NAMALWA (cell line): ENCODE data around the gene ZNF787.

Experiments used
- DNase-seq: peaks from one replicate; pipeline ENCODE4 v3.0.0-alpha.2; 2015; ENCODE audit warnings: low spot score

The ZNF787 gene

GRCh38 chr19:56142897-56143434 lies 21.9 kb upstream of the ZNF787 start:
- no peak for DNase-seq

GRCh38 chr19:56142087-56142787 lies 21.1 kb upstream of the ZNF787 start:
- no peak for DNase-seq

GRCh38 chr19:56141417-56141993 lies 20.4 kb upstream of the ZNF787 start:
- DNase-seq, result peak; percentile 25

GRCh38 chr19:56140583-56141416 lies 19.7 kb upstream of the ZNF787 start, which contains the start of gene ZNF444:
TSS of gene ZNF444 (plus strand) at chr19:56141287. CDS start at chr19:56146912, 5,625 bp downstream.
- peak; percentile 99 for DNase-seq

- no peak for DNase-seq
These were observed 18.9 kb upstream of the ZNF787 start for GRCh38 chr19:56139847-56140582.

GRCh38 chr19:56138069-56138468 lies 17.0 kb upstream of the ZNF787 start:
- no peak for DNase-seq

GRCh38 chr19:56137405-56137804 lies 16.3 kb upstream of the ZNF787 start:
- DNase-seq, result no peak

- no peak for DNase-seq
These were observed 15.3 kb upstream of the ZNF787 start for GRCh38 chr19:56136362-56136761.

GRCh38 chr19:56134654-56134921 lies 13.5 kb upstream of the ZNF787 start:
- DNase-seq, result no peak

GRCh38 chr19:56133858-56134653 lies 13.0 kb upstream of the ZNF787 start:
- no peak for DNase-seq

- no peak for DNase-seq
These were observed 11.3 kb upstream of the ZNF787 start for GRCh38 chr19:56132316-56132822.

- DNase-seq, result no peak
These were observed 10.6 kb upstream of the ZNF787 start for GRCh38 chr19:56131651-56132050.

GRCh38 chr19:56130006-56130405 lies 8.9 kb upstream of the ZNF787 start:
- no peak for DNase-seq

GRCh38 chr19:56126983-56127780 lies 6.1 kb upstream of the ZNF787 start:
- peak; percentile 35 for DNase-seq

- DNase-seq, result no peak
These were observed 4.9 kb upstream of the ZNF787 start for GRCh38 chr19:56125806-56126590.

- no peak for DNase-seq
These were observed 3.5 kb upstream of the ZNF787 start for GRCh38 chr19:56124578-56124977.

GRCh38 chr19:56123266-56123891 lies 2.3 kb upstream of the ZNF787 start:
- DNase-seq, result no peak

GRCh38 chr19:56120371-56121179 lies 520 bp downstream of the ZNF787 start:
- peak; percentile 76 for DNase-seq
